Colonic mucosa (tissue), 4 donors: ENCODE data around the gene MAN1B1. TPM values are rescaled to one million over a fixed set of nuclear protein-coding genes. Genes with fewer than 3 reads are reported as not detected.
"Not testable (repeated sequence)": the region's sequence is repeated elsewhere in the genome, so short reads cannot be mapped to it uniquely, and the experiment has no call there.

Source experiments
- DNase-seq: peaks from one replicate; pipeline ENCODE4 v3.0.0-alpha.2; 2020
- H3K27ac ChIP-seq: fragments of 200-600 bp; one replicate; pipeline ENCODE4 v1.8.0; 2021
- H3K27me3 ChIP-seq: fragments of 200-600 bp; one replicate; pipeline ENCODE4 v1.8.0; 2021
- H3K36me3 ChIP-seq: fragments of 200-600 bp; one replicate; pipeline ENCODE4 v1.8.0; 2021
- H3K4me1 ChIP-seq: fragments of 200-600 bp; one replicate; pipeline ENCODE4 v1.8.0; 2021; ENCODE audit warnings: mild to moderate bottlenecking
- H3K4me3 ChIP-seq: fragments of 200-600 bp; one replicate; pipeline ENCODE4 v1.8.0; 2021
- H3K9ac ChIP-seq, 2 donors: one replicate each; pipeline ENCODE4 v1.7.0; 2013; ENCODE audit warnings: control low read depth in 2 of 2, low read depth in 2 of 2, low read length in 2 of 2
- H3K9me3 ChIP-seq: fragments of 200-600 bp; one replicate; pipeline ENCODE4 v1.8.0; 2021
- CTCF ChIP-seq: fragments of 200-600 bp; IDR thresholded peaks from one replicate; pipeline ENCODE4 v1.8.0; 2022; ENCODE audit warnings: antibody characterized with exemption, mild to moderate bottlenecking
- intact Hi-C: fragments of 100-400 bp; cut with DNase I; formaldehyde crosslinking; loops from one replicate; pipeline ENCODE4 v1.14.1; 2022
- total RNA-seq, 2 donors: library from RNA; stranded (reverse); fragmentation: NEBNext Ultra II Directional in 1 of 2; extraction: Animal tissue kit (Norgen Biotek cat#: 25700) in 1 of 2; gene quantifications; one replicate each; pipeline ENCODE4 v1.2.1, GENCODE V29; 2021
- donor health status: healthy.
- donor health status: DM: no; HTN: no; CAD: no.
- donor health status: DM: no; HTN: no; CAD: no.

The MAN1B1 gene
- total RNA-seq, 2 donors from 2014 or later: 43.5 to 52.6 TPM

GRCh38 chr9:137122796-137123467 is 36.1 kb downstream of the MAN1B1 start:
- DNase-seq: not testable (repeated sequence)

GRCh38 chr9:137123468-137123837 is 36.7 kb downstream of the MAN1B1 start:
- no peak overlapping the region for H3K9ac ChIP-seq
- no peak for TF ChIP-seq CTCF
- no peak overlapping the region for H3K4me3 ChIP-seq
- no peak for DNase-seq
- intact Hi-C loops: no loop called here
- H3K36me3 ChIP-seq: no peaks in the 10 kb centered on the region
- H3K4me1 ChIP-seq: peaks cover 6% of the 10 kb centered on the region
- no peak overlapping the region for H3K27ac ChIP-seq
- H3K9me3 ChIP-seq: no peaks in the 10 kb centered on the region
- no peaks in the 10 kb centered on the region for H3K27me3 ChIP-seq

More at GRCh38 chr9:137122796-137123467, 36.1 kb downstream of the MAN1B1 start:
- H3K36me3 ChIP-seq, H3K4me3 ChIP-seq, H3K27me3 ChIP-seq, H3K9ac ChIP-seq, H3K9me3 ChIP-seq, H3K27ac ChIP-seq, intact Hi-C loops, H3K4me1 ChIP-seq: not testable (repeated sequence)

GRCh38 chr9:137123952-137124462 is 37.2 kb downstream of the MAN1B1 start:
- H3K27me3 ChIP-seq, DNase-seq, H3K4me1 ChIP-seq, H3K9ac ChIP-seq, H3K27ac ChIP-seq, intact Hi-C loops, H3K4me3 ChIP-seq, H3K9me3 ChIP-seq, H3K36me3 ChIP-seq: not testable (repeated sequence)

- no peaks in the 10 kb centered on the region for H3K36me3 ChIP-seq
- H3K4me1 ChIP-seq: peaks cover 6% of the 10 kb centered on the region
- no peak overlapping the region for H3K4me3 ChIP-seq
- DNase-seq: no peak
- H3K27me3 ChIP-seq: no peaks in the 10 kb centered on the region
- H3K9ac ChIP-seq: no peak overlapping the region
- intact Hi-C loops: no loop called here
- no peaks in the 10 kb centered on the region for H3K9me3 ChIP-seq
- no peak for TF ChIP-seq CTCF
- H3K27ac ChIP-seq: peak overlapping the region; percentile 50
Observed at GRCh38 chr9:137126786-137127185, 40.0 kb downstream of the MAN1B1 start.

- no peak for TF ChIP-seq CTCF
- Histone ChIP-seq H3K36me3 (no peaks in the 10 kb centered on the region), H3K4me1 (peaks cover 6% of the 10 kb centered on the region), H3K27ac (peak overlapping the region; percentile 50), H3K9me3 (no peaks in the 10 kb centered on the region), H3K9ac (peak overlapping the region; percentile 18 to 51), H3K27me3 (no peaks in the 10 kb centered on the region), H3K4me3 (peak overlapping the region; percentile 6)
- peak; percentile 36 for DNase-seq
- intact Hi-C loops: no loop called here
Observed at GRCh38 chr9:137127301-137128157, 40.7 kb downstream of the MAN1B1 start.

GRCh38 chr9:137128158-137128861 is 41.5 kb downstream of the MAN1B1 start:
- Histone ChIP-seq H3K4me3 (peak overlapping the region; percentile 66), H3K9me3 (no peaks in the 10 kb centered on the region), H3K27ac (no peak overlapping the region), H3K4me1 (peaks cover 6% of the 10 kb centered on the region), H3K9ac (peak overlapping the region; percentile 72), H3K36me3 (no peaks in the 10 kb centered on the region), H3K27me3 (no peaks in the 10 kb centered on the region)
- no peak for DNase-seq
- intact Hi-C loops: no loop called here
- no peak for TF ChIP-seq CTCF
